ENCODE data around the gene SLC3A2.
"Not testable (repeated sequence)": the region's sequence is repeated elsewhere in the genome, so short reads cannot be mapped to it uniquely, and the experiment has no call there.

Gene SLC3A2

GRCh38 chr11:62852523-62853188 is 28.0 kb upstream of the SLC3A2 start:
- no peak for DNase-seq

- DNase-seq, result no peak
Observed at GRCh38 chr11:62853279-62853965, 27.3 kb upstream of the SLC3A2 start.

- DNase-seq, result no peak
Observed at GRCh38 chr11:62854013-62854824, 26.5 kb upstream of the SLC3A2 start.

- DNase-seq, result no peak
Observed at GRCh38 chr11:62854825-62855570, 25.7 kb upstream of the SLC3A2 start.

GRCh38 chr11:62855571-62856332 is 24.9 kb upstream of the SLC3A2 start:
- peak; percentile 97 for DNase-seq

GRCh38 chr11:62856333-62856895 is 24.3 kb upstream of the SLC3A2 start:
- DNase-seq, result no peak

- no peak for DNase-seq
Observed at GRCh38 chr11:62857541-62857982, 23.1 kb upstream of the SLC3A2 start.

- no peak for DNase-seq
Observed at GRCh38 chr11:62858201-62858600, 22.5 kb upstream of the SLC3A2 start.

GRCh38 chr11:62859281-62859703 is 21.4 kb upstream of the SLC3A2 start:
- DNase-seq, result not testable (repeated sequence)

- DNase-seq, result peak in 1 of 2 experiments; percentile 29
Observed at GRCh38 chr11:62860835-62861563, 19.7 kb upstream of the SLC3A2 start.

GRCh38 chr11:62861564-62862192 is 19.0 kb upstream of the SLC3A2 start:
- not testable (repeated sequence) for DNase-seq

- DNase-seq, result no peak
Observed at GRCh38 chr11:62863687-62864335, 16.9 kb upstream of the SLC3A2 start.

GRCh38 chr11:62865635-62866034 is 15.1 kb upstream of the SLC3A2 start:
- no peak for DNase-seq

- no peak for DNase-seq
Observed at GRCh38 chr11:62874851-62875250, 5.8 kb upstream of the SLC3A2 start.

GRCh38 chr11:62875698-62876478 is 4.8 kb upstream of the SLC3A2 start:
- no peak for DNase-seq

GRCh38 chr11:62876712-62877111 is 4.0 kb upstream of the SLC3A2 start:
- DNase-seq, result no peak

GRCh38 chr11:62879235-62879978 is 1.3 kb upstream of the SLC3A2 start:
- no peak for DNase-seq

GRCh38 chr11:62880231-62880802 is 379 bp upstream of the SLC3A2 start:
- DNase-seq, result no peak
